BE2C (cell line): ENCODE results near the gene SGSH. TPM values are rescaled to one million over a fixed set of nuclear protein-coding genes. Genes with fewer than 3 reads are reported as not detected.

ENCODE experiments used
- DNase-seq: peaks from one replicate; pipeline ENCODE4 v3.0.0-alpha.2; 2020
- H3K27me3 ChIP-seq: fragments of 250-450 bp; sonication (Bioruptor Pico); 2 replicates; pipeline ENCODE4 v1.5.1; 2020; ENCODE audit warnings: mild to moderate bottlenecking
- H3K36me3 ChIP-seq: fragments of 250-450 bp; sonication (Bioruptor Pico); 2 replicates; pipeline ENCODE4 v1.5.1; 2020; ENCODE audit warnings: mild to moderate bottlenecking
- H3K4me1 ChIP-seq: fragments of 250-450 bp; sonication (Bioruptor Pico); 2 replicates; pipeline ENCODE4 v1.5.1; 2020
- H3K4me3 ChIP-seq: 2 replicates; pipeline ENCODE4 v1.5.1; 2011; ENCODE audit warnings: low read depth, low read length
- H3K9me3 ChIP-seq: fragments of 250-450 bp; sonication (Bioruptor Pico); 2 replicates; pipeline ENCODE4 v1.5.1; 2020
- polyA plus RNA-seq: library from polyadenylated mRNA; unstranded; fragments of >200 nt; gene quantifications from one replicate; pipeline ENCODE4 v1.2.1, GENCODE V29; 2012; ENCODE audit warnings: low read depth, missing spikeins; ENCODE audit not compliant: insufficient read length, insufficient read depth
- TF ChIP-seq, protein P1 (sequence below): IDR thresholded peaks from 2 replicates; pipeline ENCODE4 v1.5.1; 2012; ENCODE audit warnings: mild to moderate bottlenecking, low read depth, low read length

SGSH gene
- polyA plus RNA-seq, result 39.3 TPM

DNA sequence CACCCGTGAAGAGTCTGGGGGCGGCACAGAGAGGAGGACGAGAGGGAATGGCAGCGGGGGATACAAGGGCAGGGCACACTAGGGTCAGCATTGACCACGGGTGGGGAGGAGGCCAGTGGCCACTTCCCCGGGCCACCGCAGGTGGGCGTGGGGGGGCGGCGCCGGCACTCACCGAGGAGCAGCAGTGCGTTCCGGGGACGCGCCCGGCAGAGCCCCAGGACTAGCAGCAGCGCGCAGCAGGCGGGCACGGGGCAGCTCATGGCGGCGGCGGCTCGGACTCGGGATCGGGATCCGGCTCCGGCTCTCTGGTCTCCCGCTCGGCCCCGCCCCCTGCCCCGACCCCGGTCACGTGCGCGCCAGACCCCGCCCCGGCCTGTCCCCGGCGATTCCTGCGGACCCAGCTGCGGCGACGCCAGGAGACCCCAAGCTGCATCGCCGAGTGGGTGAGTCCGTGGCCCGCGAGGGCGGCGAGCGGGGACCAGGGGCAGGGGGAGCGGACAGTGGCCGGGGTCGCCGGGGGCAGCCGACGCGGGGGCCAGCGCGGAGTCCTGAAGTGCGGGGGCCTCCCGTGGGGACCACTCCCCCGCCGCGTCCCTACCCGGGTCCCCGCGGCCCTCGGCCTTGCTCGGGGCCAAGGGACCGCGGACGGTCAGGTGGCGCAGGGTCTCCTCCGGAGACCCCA, at the start of gene SGSH, which contains the start of gene SLC26A11:
TSS of gene SGSH (minus strand) at position 280 of the 682 bp plus-strand sequence. CDS start at position 260, 20 bp downstream.
TSS of gene SLC26A11 (plus strand) at position 374 of the 682 bp plus-strand sequence. CDS start 1,134 bp downstream, outside the sequence.
- Histone ChIP-seq H3K36me3 (peaks cover 10% of the 10 kb centered on the region), H3K9me3 (no peaks in the 10 kb centered on the region), H3K4me1 (peaks cover 6% of the 10 kb centered on the region), H3K4me3 (peak within 1 kb of the TSS; percentile 93), H3K27me3 (no peaks in the 10 kb centered on the region)
- peak; percentile 95 for DNase-seq
- TF ChIP-seq, protein P1, sequence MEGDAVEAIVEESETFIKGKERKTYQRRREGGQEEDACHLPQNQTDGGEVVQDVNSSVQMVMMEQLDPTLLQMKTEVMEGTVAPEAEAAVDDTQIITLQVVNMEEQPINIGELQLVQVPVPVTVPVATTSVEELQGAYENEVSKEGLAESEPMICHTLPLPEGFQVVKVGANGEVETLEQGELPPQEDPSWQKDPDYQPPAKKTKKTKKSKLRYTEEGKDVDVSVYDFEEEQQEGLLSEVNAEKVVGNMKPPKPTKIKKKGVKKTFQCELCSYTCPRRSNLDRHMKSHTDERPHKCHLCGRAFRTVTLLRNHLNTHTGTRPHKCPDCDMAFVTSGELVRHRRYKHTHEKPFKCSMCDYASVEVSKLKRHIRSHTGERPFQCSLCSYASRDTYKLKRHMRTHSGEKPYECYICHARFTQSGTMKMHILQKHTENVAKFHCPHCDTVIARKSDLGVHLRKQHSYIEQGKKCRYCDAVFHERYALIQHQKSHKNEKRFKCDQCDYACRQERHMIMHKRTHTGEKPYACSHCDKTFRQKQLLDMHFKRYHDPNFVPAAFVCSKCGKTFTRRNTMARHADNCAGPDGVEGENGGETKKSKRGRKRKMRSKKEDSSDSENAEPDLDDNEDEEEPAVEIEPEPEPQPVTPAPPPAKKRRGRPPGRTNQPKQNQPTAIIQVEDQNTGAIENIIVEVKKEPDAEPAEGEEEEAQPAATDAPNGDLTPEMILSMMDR, result no peak

GRCh38 chr17:80269405-80269807, 49.3 kb upstream of the SGSH start:
- Histone ChIP-seq H3K4me1 (no peaks in the 10 kb centered on the region), H3K9me3 (no peaks in the 10 kb centered on the region), H3K4me3 (no peak overlapping the region), H3K27me3 (no peaks in the 10 kb centered on the region), H3K36me3 (no peaks in the 10 kb centered on the region)
- TF ChIP-seq, protein P1, result no peak
- DNase-seq, result no peak

DNA sequence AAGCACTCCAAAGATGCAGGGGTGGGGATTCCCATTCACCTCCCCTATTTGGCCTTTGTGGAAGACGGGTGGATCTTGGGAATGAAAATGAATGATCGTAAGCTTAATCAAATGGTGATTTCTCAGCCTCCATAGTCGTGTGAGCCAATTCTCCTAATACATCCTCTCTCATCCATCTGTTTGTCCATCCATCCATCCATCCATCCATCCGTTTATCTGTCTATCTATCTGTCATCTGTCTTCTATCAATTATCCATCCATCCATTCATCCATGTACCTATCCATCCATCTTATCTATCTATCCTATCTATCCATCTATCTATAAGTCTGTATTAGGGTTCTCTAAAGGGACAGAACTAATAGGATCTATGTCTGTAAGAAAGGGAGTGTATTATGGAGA, 48.3 kb upstream of the SGSH start:
- H3K4me1 ChIP-seq, result peaks cover 4% of the 10 kb centered on the region
- no peak for DNase-seq
- no peak overlapping the region for H3K4me3 ChIP-seq
- TF ChIP-seq, protein P1, result no peak
- H3K9me3 ChIP-seq, result no peaks in the 10 kb centered on the region
- no peaks in the 10 kb centered on the region for H3K36me3 ChIP-seq
- H3K27me3 ChIP-seq, result no peaks in the 10 kb centered on the region

DNA sequence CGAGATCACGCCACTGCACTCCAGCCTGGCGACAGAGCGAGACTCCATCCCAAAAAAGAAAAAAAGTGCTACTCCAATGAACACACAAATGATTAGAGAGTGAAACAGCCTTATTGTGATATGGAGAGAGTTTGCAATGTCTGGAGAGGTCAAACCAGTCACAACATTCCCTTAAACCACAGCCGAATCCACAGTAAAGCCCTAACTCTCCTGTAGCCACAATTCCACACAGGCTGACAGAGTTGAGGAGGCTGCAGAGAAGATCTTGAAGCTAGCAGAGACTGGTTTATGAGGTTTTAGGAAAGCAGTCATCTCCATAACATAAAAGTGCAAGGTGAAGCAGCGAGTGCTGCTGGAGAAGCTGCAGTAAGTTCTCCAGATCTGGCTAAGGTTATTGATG, 47.3 kb upstream of the SGSH start:
- no peaks in the 10 kb centered on the region for H3K27me3 ChIP-seq
- DNase-seq, result no peak
- peaks cover 12% of the 10 kb centered on the region for H3K4me1 ChIP-seq
- TF ChIP-seq, protein P1, result no peak
- H3K9me3 ChIP-seq, result no peaks in the 10 kb centered on the region
- H3K36me3 ChIP-seq, result no peaks in the 10 kb centered on the region
- H3K4me3 ChIP-seq, result no peak overlapping the region

- Histone ChIP-seq H3K27me3 (no peaks in the 10 kb centered on the region), H3K36me3 (no peaks in the 10 kb centered on the region), H3K4me3 (no peak overlapping the region), H3K9me3 (no peaks in the 10 kb centered on the region), H3K4me1 (peaks cover 13% of the 10 kb centered on the region)
- TF ChIP-seq, protein P1, result no peak
- no peak for DNase-seq
Observed at GRCh38 chr17:80265205-80266068, 45.3 kb upstream of the SGSH start.
